GM19455 (cell line): ENCODE data around the gene DEDD.

Experiments
- ATAC-seq: cut with Tn5 transposase; IDR thresholded peaks from one replicate; pipeline ENCODE4 v1.9.1; 2021; ENCODE audit not compliant: unreplicated experiment

Gene DEDD

GRCh38 chr1:161076410-161076809, 56.1 kb downstream of the DEDD start:
- no peak for ATAC-seq

GRCh38 chr1:161074676-161075368, 57.6 kb downstream of the DEDD start:
- no peak for ATAC-seq

- no peak for ATAC-seq
These were observed 58.9 kb downstream of the DEDD start for GRCh38 chr1:161073474-161074121.

DNA sequence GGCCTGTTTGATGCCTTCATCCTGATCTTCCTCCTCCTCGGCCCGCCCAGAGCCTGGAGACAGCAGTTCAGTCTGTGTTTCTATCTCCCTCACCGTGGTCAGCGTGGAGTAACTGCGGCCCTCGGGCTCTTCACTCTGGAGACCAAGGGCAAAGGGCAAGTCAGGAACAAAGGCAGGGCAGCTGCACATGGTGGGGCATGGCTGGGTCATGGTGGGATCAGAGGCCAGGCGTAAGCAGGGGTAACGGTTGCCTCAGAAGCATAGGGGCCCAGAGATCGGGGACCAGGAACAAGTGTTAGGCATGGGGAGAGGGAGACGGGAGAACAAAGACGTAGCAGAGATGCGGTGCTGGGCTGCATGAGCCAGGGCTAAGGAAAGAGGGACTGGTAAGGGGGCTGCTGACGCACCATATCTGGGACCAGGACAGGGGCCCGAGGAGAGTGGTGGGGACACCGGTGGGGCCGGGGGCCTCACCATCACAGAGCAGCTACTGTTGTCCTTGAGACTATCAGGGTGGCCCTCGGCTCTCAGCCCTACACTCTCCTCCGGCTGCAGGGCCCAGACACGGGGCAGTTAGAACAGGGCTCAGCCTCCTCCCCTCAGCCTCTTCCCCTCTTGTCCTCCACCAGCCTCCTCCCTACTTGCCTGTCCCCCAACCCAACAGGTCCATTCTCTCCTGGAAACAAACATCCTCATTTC, 59.6 kb downstream of the DEDD start:
- no peak for ATAC-seq

- no peak for ATAC-seq
These were observed 60.5 kb downstream of the DEDD start for GRCh38 chr1:161071886-161072371.
